ENCODE measurements around the gene DEDD2. TPM values are rescaled to one million over a fixed set of nuclear protein-coding genes. Genes with fewer than 3 reads are reported as not detected.

Gene DEDD2
- total RNA-seq, 1 experiment from 2014 or later: 34.4 TPM

DNA sequence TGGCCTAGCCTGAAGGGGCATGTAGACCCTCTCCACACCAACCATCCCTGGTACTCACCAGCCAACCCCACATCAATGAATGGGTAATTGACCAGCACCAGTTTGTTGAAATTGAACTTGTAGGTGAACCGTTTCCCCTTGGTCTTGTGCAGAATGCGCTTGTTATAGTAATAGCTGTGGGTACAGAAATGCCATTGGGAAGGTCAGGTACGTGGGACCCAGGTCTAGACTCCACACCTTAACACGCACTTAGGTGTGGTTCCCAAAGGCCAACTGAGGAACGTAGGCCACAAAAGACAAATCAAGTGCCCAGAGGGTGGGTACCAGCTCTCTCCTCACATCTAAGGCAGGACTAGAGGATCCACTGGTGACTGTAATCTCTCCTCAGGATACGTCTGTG, 32.3 kb upstream of the DEDD2 start:
- no peak overlapping the region for H3K4me2 ChIP-seq (ENCODE audit: low read length)
- H3K27me3 ChIP-seq (ENCODE audit: low read length): no peaks in the 10 kb centered on the region
- ATAC-seq (no peak), DNase-seq (no peak)
- H4K20me1 ChIP-seq (ENCODE audit: low read length): no peaks in the 10 kb centered on the region
- no peaks in the 10 kb centered on the region for H3F3A ChIP-seq (ENCODE audit: low read length, unreplicated experiment)
- TF ChIP-seq EZH2 (IDR thresholded peaks at IDR 0.05; ENCODE audit: low read length, unreplicated experiment) (no peak), EZH2phosphoT487 (IDR thresholded peaks at IDR 0.05; ENCODE audit: borderline replicate concordance, low read length) (no peak)
- TF ChIP-seq, protein P1, sequence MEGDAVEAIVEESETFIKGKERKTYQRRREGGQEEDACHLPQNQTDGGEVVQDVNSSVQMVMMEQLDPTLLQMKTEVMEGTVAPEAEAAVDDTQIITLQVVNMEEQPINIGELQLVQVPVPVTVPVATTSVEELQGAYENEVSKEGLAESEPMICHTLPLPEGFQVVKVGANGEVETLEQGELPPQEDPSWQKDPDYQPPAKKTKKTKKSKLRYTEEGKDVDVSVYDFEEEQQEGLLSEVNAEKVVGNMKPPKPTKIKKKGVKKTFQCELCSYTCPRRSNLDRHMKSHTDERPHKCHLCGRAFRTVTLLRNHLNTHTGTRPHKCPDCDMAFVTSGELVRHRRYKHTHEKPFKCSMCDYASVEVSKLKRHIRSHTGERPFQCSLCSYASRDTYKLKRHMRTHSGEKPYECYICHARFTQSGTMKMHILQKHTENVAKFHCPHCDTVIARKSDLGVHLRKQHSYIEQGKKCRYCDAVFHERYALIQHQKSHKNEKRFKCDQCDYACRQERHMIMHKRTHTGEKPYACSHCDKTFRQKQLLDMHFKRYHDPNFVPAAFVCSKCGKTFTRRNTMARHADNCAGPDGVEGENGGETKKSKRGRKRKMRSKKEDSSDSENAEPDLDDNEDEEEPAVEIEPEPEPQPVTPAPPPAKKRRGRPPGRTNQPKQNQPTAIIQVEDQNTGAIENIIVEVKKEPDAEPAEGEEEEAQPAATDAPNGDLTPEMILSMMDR (conservative IDR thresholded peaks at IDR 0.05; ENCODE audit: low read depth, low read length): no peak
- intact Hi-C loops (cut with micrococcal nuclease): no loop called here
- H3K36me3 ChIP-seq (ENCODE audit: low read depth, low read length): no peaks in the 10 kb centered on the region
- no peaks in the 10 kb centered on the region for H3K9me3 ChIP-seq (ENCODE audit: low read length)
- no TSS peak for BruUV-seq (replicated peaks)
- H3K27ac ChIP-seq (ENCODE audit: low read length): no peak overlapping the region
- H2AFZ ChIP-seq (ENCODE audit: low read length): no peak overlapping the region
- H3K79me2 ChIP-seq (ENCODE audit: low read length): peaks cover 37% of the 10 kb centered on the region
- H3K4me1 ChIP-seq (ENCODE audit: insufficient read depth, low read length): peaks cover 10% of the 10 kb centered on the region
- CTCF ChIA-PET: no interaction called here
- POLR2A ChIA-PET (ENCODE audit: unreplicated experiment): no interaction called here
- H3K4me3 ChIP-seq (ENCODE audit: low read length): no peak overlapping the region
- no peak overlapping the region for H3K9ac ChIP-seq (ENCODE audit: low read length)
- H3K9me2 ChIP-seq (replicated peaks; ENCODE audit: low read length): no peaks in the 10 kb centered on the region

DNA sequence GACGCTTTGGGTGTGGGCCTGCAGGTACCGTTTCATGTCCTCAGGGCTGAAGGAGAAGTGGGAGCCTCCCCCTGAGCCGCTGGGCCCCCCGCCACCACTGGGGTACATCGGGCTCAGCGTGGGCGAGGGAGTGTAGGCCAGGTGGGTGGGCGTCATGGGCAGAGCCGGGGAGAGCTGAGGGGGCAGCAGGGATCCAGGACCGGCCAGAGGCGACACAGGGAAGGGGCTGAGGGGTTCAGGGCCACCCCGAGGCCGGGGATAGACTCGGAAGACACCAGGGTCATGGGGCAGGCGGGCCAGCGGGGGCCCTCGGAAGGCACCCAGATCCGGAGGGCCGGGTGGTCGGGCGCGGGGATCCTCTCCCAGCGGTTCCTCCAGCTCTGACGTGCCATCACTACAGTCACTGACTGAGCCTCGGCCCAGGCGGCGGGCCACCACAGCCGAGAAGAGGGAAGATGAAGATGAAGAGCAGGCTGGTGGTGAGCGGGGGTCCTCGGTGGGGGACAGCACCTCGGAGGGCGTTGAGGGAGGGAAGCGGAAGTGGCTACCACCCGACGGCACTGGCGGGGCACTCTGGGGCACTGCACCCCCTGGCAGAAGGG, 31.8 kb upstream of the DEDD2 start:
- ChIA-PET CTCF (no interaction called here), POLR2A (ENCODE audit: unreplicated experiment) (no interaction called here)
- intact Hi-C loops (cut with micrococcal nuclease): no loop called here
- BruUV-seq (replicated peaks): no TSS peak
- DNase-seq (no peak), ATAC-seq (no peak)
- no peaks in the 10 kb centered on the region for H3F3A ChIP-seq (ENCODE audit: low read length, unreplicated experiment)
- H3K9ac ChIP-seq (ENCODE audit: low read length): no peak overlapping the region
- no peaks in the 10 kb centered on the region for H3K36me3 ChIP-seq (ENCODE audit: low read depth, low read length)
- H3K79me2 ChIP-seq (ENCODE audit: low read length): peaks cover 33% of the 10 kb centered on the region
- H3K4me3 ChIP-seq (ENCODE audit: low read length): no peak overlapping the region
- H4K20me1 ChIP-seq (ENCODE audit: low read length): no peaks in the 10 kb centered on the region
- H2AFZ ChIP-seq (ENCODE audit: low read length): no peak overlapping the region
- no peak overlapping the region for H3K27ac ChIP-seq (ENCODE audit: low read length)
- H3K9me3 ChIP-seq (ENCODE audit: low read length): no peaks in the 10 kb centered on the region
- peaks cover 10% of the 10 kb centered on the region for H3K4me1 ChIP-seq (ENCODE audit: insufficient read depth, low read length)
- H3K9me2 ChIP-seq (replicated peaks; ENCODE audit: low read length): no peaks in the 10 kb centered on the region
- H3K27me3 ChIP-seq (ENCODE audit: low read length): no peaks in the 10 kb centered on the region
- H3K4me2 ChIP-seq (ENCODE audit: low read length): no peak overlapping the region
- no peak for TF ChIP-seq EZH2phosphoT487 (IDR thresholded peaks at IDR 0.05; ENCODE audit: borderline replicate concordance, low read length)
- TF ChIP-seq, protein P1 (conservative IDR thresholded peaks at IDR 0.05; ENCODE audit: low read depth, low read length): no peak
- TF ChIP-seq EZH2 (IDR thresholded peaks at IDR 0.05; ENCODE audit: low read length, unreplicated experiment): no peak

DNA sequence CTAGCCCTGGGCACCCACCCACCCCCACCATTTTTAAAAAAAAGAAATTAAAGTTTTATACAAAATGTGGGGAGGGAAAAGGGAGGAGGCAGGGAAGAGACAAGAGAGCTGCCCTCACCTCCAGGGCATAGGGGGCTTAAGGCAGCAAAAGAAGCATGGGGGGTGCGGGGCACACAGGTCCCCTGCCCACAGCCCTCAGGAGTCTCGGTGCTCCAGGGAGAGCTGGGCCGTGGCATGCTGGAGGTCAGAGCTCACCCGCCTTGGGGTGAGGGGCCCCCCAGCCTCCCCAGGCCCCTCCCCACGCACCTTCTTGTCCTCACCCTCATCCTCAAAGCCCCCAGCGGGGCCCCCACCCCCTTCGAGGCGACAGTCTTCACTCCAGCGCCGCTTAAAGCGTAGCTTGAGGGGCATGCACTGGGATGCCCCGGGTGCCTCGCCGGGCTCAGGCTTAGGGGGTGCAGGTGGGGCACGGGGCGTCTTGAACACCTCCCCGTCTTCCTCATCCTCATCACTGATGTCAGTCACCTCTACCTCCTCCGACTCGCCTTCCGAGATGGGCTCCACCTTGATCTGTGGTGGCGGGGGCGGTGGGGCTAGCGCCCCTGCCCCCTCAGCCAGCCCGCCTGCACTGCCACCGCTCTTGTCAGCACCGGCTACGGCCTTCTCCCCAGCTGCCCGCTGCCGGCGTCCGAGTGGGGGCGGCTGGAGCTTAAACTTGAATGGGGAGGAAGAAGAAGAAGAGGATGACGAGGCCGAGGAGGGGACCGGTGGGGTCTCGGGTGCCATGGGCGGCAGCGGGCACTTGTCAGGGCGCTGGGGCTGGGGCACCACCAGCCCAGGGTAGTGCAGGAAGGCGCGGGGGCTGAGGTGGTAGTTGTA, 31.0 kb upstream of the DEDD2 start:
- no peak overlapping the region for H3K4me2 ChIP-seq (ENCODE audit: low read length)
- H3K9me2 ChIP-seq (replicated peaks; ENCODE audit: low read length): no peaks in the 10 kb centered on the region
- H3K9me3 ChIP-seq (ENCODE audit: low read length): no peaks in the 10 kb centered on the region
- BruUV-seq (replicated peaks): no TSS peak
- no peak for TF ChIP-seq EZH2 (IDR thresholded peaks at IDR 0.05; ENCODE audit: low read length, unreplicated experiment)
- no peak for TF ChIP-seq EZH2phosphoT487 (IDR thresholded peaks at IDR 0.05; ENCODE audit: borderline replicate concordance, low read length)
- TF ChIP-seq, protein P1 (conservative IDR thresholded peaks at IDR 0.05; ENCODE audit: low read depth, low read length): no peak
- ATAC-seq: no peak
- intact Hi-C loops (cut with micrococcal nuclease): no loop called here
- no peaks in the 10 kb centered on the region for H3K27me3 ChIP-seq (ENCODE audit: low read length)
- no peaks in the 10 kb centered on the region for H3F3A ChIP-seq (ENCODE audit: low read length, unreplicated experiment)
- H3K9ac ChIP-seq (ENCODE audit: low read length): no peak overlapping the region
- no peak overlapping the region for H3K27ac ChIP-seq (ENCODE audit: low read length)
- H3K4me3 ChIP-seq (ENCODE audit: low read length): no peak overlapping the region
- ChIA-PET POLR2A (ENCODE audit: unreplicated experiment) (no interaction called here), CTCF (no interaction called here)
- H4K20me1 ChIP-seq (ENCODE audit: low read length): no peaks in the 10 kb centered on the region
- peaks cover 36% of the 10 kb centered on the region for H3K79me2 ChIP-seq (ENCODE audit: low read length)
- peaks cover 10% of the 10 kb centered on the region for H3K4me1 ChIP-seq (ENCODE audit: insufficient read depth, low read length)
- no peak for DNase-seq
- H3K36me3 ChIP-seq (ENCODE audit: low read depth, low read length): no peaks in the 10 kb centered on the region
- no peak overlapping the region for H2AFZ ChIP-seq (ENCODE audit: low read length)
